ENCODE results near the gene AMN1.
"Not testable (repeated sequence)": the region's sequence is repeated elsewhere in the genome, so short reads cannot be mapped to it uniquely, and the experiment has no call there.

AMN1 gene

GRCh38 chr12:31685801-31686200 is 43.0 kb downstream of the AMN1 start:
- DNase-seq (ENCODE audit: low read depth in 1 of 2, low spot score in 1 of 2): no peak

DNA sequence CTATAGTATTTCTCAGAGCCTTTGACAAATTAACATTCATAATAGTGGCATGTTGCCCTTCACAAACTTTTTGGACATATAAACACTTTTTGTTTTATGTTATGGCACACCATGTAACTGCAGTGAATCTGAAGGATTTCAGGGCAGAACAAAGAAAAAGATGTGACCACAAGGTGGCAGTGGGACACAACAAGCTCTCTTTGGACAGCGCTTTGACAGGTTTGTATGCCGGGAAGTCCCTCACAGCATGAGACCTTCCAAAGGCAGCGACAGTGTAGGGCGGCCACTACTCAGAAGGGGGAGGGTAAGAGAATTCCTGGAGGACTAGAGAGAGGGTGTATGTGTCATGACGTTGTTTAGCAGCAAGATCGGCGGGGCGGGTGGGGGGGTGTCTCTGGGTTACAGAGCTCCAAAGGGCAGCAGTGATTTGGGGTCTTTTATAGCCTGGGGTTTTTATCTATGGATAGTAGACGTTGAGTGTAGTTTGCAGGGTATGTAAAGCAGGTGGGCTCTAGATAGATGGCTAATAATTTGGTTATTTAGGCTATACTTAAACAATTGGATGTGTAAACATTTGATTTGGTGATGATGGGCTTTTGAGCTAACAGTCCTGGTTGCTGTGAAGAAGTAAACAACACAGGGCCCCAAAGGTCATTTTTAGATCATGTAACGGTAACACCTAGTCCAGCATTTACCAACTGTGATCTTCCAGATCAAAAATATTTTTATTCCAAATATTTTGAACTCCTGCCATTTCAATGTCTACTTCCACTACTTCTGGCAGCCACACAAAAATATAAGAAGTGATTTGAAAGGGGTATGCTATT is 46.5 kb downstream of the AMN1 start:
- DNase-seq (ENCODE audit: low read depth in 1 of 2, low spot score in 1 of 2): peak; percentile 16 to 31

DNA sequence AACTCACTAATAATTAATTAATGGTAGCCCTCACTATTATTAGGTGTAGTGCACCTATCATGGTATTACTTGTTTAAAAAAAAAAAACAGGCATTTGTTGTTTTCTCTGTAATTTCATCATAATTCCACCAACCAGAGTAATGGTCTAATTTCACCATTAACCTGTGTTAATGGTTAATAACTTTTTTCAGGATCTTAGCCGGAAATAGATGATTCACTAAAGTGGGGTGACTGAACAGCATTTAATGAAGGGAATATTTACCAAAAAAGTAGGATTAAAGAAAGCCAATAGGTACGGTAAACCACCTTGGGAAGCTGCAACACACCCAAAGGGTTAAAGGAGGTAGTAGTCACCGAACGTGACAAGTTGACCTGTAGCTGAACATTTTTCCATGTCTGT is 56.3 kb downstream of the AMN1 start:
- no peak for DNase-seq (ENCODE audit: low read depth in 1 of 2, low spot score in 1 of 2)

- DNase-seq (ENCODE audit: low read depth in 1 of 2, low spot score in 1 of 2): not testable (repeated sequence)
Observed at GRCh38 chr12:31669582-31669981, 59.2 kb downstream of the AMN1 start.

DNA sequence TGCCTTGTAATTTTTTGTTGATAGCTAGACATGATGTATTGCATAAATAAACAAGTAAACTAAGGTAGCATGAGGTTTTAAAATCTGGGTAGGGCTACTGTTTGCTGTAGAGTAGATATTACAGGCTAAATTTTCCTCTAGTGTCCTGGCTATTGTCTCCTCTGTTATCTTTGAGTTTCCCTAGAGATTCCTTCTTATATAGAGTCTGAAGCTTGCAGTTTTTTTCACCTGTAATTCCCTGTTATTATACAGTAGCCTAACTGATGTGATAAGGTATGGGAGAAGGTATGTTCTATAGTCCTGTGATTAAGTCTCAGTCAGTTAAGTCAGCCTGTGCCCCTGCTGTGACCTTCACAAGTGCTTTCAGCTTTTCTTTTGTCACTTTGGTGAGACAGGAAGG is 59.8 kb downstream of the AMN1 start:
- no peak for DNase-seq (ENCODE audit: low read depth in 1 of 2, low spot score in 1 of 2)

GRCh38 chr12:31664038-31664437 is 64.8 kb downstream of the AMN1 start:
- DNase-seq (ENCODE audit: low read depth in 1 of 2, low spot score in 1 of 2): no peak

DNA sequence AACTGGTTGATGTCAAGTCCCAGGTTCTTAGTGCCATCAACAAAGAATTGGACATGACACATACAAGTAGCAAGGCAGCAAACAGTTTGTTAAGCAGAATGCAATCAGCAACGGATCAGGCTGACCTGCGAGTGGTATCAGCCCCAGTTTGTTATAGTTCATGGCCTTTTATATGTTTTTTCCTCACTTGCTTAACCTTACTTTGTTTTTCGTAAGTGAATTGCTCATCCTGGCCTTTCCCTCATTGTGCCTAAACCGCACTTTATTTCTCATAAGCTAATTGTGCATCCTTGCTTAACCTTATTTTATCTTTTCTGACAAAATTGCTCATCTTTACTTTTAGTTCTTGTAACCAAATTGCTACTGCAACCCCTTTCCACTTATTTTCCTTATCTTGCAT is 65.2 kb downstream of the AMN1 start:
- no peak for DNase-seq (ENCODE audit: low read depth in 1 of 2, low spot score in 1 of 2)

- DNase-seq (ENCODE audit: low read depth in 1 of 2, low spot score in 1 of 2): no peak
Observed at GRCh38 chr12:31662176-31662849, 66.5 kb downstream of the AMN1 start.

GRCh38 chr12:31659087-31659942 is 69.5 kb downstream of the AMN1 start, which contains the start of gene ETFBKMT:
ETFBKMT (plus strand) TSS chr12:31659688; CDS start chr12:31661954, 2,266 bp downstream.
- DNase-seq (ENCODE audit: low read depth in 1 of 2, low spot score in 1 of 2): peak; percentile 83 to 84

DNA sequence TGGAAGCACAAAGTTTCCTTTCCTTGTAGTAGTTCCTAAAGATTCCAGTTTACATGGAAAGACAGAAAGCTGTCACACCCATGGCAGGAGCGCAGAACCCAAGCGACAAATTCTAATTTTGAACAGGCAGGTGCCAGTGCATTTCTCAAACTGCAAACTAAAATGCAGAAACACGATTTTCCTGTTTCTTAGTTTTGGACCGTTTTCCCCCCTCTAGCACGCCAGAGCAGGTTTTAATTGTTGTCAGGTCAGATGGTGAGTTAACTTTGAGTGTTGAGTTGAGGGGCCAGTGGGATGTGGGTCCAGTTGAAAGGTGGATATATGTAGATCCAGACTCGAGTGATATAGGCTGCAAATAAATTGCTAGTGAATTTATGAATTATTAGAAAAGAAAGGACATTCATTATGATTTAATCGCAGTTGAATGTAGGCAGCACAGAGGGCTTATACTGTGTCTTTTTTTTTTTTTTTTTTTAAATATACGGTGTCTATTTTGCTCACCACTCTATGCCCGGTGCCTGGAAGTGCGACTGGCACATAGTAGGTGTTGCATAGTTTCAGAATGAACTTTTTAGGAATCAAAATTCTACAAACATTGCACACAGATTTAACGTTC is 70.2 kb downstream of the AMN1 start:
- no peak for DNase-seq (ENCODE audit: low read depth in 1 of 2, low spot score in 1 of 2)

DNA sequence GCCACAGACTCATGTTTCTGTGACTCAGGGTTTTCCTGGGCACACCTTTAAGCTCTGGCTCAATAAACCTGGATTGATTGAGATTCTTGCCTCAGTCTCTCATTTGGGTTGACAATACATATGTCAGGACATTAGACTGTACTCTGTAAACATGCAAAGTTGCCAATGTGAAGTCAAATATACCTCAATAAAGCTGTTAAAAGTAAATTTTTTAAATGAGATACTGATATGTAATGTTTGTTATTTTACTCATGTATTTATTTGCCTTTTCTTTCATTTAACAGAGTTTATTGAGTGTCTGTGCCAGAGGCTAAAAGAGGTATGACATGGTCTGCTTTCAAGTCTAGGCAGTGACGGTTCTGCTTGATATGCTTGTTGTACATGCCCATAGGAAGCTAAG is 73.0 kb downstream of the AMN1 start:
- no peak for DNase-seq (ENCODE audit: low read depth in 1 of 2, low spot score in 1 of 2)

- no peak for DNase-seq (ENCODE audit: low read depth in 1 of 2, low spot score in 1 of 2)
Observed at GRCh38 chr12:31655208-31655607, 73.6 kb downstream of the AMN1 start.

- no peak for DNase-seq (ENCODE audit: low read depth in 1 of 2, low spot score in 1 of 2)
Observed at GRCh38 chr12:31651893-31652521, 76.8 kb downstream of the AMN1 start.

DNA sequence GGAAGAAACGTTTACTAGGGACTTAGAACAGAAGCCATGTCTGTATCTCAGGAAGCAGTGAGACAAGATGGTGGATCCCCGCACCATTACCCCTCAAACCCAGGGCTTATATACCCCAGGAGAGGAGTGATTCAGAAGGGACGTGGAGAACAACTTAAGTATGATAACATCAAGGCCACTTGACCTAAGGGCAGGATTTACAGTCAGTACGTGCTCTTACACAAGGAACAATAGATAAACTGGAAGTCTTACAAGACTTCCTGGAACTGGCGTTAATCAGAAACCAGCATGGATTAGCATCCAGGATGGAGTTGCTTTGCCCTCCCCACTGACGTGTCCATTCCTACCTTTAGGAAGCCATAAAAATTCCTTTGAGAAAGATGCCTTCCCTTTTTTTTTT is 77.9 kb downstream of the AMN1 start:
- no peak for DNase-seq (ENCODE audit: low read depth in 1 of 2, low spot score in 1 of 2)

DNA sequence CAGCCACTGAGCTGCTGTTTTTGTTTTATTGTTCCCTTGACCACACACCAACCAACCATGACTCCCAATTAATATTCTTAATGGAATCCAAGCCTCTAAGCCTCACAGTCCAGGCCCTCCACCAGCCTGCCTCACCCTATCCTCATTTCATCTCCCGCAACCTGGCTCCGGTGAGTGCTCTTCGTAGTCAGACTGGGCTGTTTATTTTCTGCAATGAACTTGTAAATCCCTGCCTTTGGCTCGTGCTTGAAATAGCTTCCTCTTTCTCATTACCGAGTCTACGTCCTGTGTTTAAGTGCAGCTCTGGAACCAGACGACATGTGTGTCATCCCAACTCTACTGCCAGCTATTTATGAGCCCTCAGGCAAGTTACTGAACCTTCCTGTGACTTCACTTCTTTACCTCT is 81.7 kb downstream of the AMN1 start:
- DNase-seq (ENCODE audit: low read depth in 1 of 2, low spot score in 1 of 2): no peak

GRCh38 chr12:31645924-31646323 is 82.9 kb downstream of the AMN1 start:
- no peak for DNase-seq (ENCODE audit: low read depth in 1 of 2, low spot score in 1 of 2)

- DNase-seq (ENCODE audit: low read depth in 1 of 2, low spot score in 1 of 2): no peak
Observed at GRCh38 chr12:31644536-31644935, 84.3 kb downstream of the AMN1 start.

DNA sequence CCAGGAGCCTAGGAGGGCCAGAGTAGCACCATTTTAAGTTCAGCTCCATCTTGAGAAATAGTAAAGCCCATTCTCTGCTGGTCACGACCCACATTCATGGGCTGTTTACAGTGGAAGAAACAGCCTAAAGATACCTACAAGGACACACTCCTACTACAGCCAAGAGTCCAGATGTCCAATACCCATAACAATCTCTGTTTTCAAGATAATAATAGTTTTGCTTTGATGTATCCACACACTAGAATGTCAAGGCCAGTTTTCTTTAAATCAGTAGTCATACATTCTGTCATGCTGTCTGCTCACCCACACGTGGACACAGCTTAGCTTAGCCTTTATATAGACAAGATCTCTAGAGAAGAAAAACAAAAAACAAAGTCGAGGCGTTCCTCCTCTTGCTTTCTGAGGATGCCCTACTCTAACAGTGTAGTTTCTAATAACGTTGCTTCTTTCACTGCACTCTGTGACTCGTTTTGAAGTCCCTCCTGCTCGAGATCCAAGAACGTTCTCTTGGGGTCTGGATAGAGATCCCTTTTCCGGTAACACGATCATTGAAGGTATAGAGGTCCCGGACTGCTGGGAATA is 87.2 kb downstream of the AMN1 start:
- no peak for DNase-seq (ENCODE audit: low read depth in 1 of 2, low spot score in 1 of 2)

DNA sequence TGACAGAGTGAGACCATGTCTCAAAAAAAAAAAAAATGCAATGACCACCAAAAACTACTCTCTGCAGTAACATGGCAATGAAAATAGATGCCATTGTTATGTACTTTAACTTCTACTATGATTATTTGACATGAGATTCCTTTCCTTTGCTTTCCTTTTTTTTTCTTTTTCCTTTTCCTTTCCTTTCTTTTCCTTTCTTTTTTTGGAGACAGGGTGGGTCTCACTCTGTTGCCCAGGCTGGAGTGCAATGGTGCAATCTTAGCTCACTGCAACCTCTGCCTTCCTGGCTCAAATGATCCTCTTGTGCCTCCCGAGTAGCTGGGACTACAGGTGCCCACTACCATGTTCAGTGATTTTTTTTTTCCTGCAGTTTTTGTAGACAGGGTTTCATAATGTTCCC is 94.2 kb downstream of the AMN1 start:
- DNase-seq (ENCODE audit: low read depth in 1 of 2, low spot score in 1 of 2): no peak

GRCh38 chr12:31633464-31633863 is 95.4 kb downstream of the AMN1 start:
- no peak for DNase-seq (ENCODE audit: low read depth in 1 of 2, low spot score in 1 of 2)
